AG04449 (cell line): ENCODE data around the gene CTNNA1.
"Not testable (repeated sequence)": the region's sequence is repeated elsewhere in the genome, so short reads cannot be mapped to it uniquely, and the experiment has no call there.

ENCODE experiments used
- CTCF ChIA-PET: fragments of 350-600 bp; formaldehyde crosslinking; extraction: SDS; loops from one replicate; lab custom pipeline; 2021; ENCODE audit warnings: antibody characterized with exemption; lab: Yijun Ruan, JAX
- POLR2A ChIA-PET: fragments of 400-600, 350-600 bp; formaldehyde crosslinking; extraction: SDS; loops from one replicate; lab custom pipeline; 2020; ENCODE audit warnings: antibody characterized with exemption, inconsistent platforms; lab: Yijun Ruan, JAX
- DNase-seq: peaks from one replicate; pipeline ENCODE4 v3.0.0-alpha.2; 2010; ENCODE audit warnings: low read depth, low spot score
- H3K4me3 ChIP-seq: 2 replicates; pipeline ENCODE4 v1.5.1; 2011; ENCODE audit warnings: low read depth, mild to moderate bottlenecking, control low read depth, low read length
- TF ChIP-seq, protein P1 (sequence below): IDR thresholded peaks from one replicate; pipeline ENCODE4 v1.5.1; 2011; ENCODE audit warnings: mild to moderate bottlenecking, moderate library complexity, low read length, control low read depth, inconsistent platforms; ENCODE audit not compliant: insufficient read depth; ENCODE audit errors: missing control alignments

The CTNNA1 gene

DNA sequence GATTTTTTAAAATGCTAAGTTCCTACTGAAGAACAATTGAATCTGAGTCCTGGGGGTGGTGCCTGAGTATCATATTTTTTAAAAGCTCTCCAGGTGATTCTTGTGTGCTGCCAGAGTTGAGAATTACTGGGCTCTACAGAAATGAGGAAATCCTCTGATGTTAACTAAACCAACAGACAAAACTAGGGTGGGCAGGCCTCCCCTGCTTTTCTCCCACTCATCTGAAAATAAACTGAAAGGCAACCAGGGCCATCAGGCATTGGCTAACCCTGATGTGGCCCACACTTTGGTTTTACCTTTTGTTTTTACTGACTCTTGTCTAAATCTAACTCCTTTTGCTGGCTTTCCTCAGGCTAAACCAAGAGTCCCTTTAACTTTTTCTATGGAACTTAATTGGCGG, 13.3 kb upstream of the CTNNA1 start:
- DNase-seq: no peak
- CTCF ChIA-PET: no interaction called here
- TF ChIP-seq, protein P1, sequence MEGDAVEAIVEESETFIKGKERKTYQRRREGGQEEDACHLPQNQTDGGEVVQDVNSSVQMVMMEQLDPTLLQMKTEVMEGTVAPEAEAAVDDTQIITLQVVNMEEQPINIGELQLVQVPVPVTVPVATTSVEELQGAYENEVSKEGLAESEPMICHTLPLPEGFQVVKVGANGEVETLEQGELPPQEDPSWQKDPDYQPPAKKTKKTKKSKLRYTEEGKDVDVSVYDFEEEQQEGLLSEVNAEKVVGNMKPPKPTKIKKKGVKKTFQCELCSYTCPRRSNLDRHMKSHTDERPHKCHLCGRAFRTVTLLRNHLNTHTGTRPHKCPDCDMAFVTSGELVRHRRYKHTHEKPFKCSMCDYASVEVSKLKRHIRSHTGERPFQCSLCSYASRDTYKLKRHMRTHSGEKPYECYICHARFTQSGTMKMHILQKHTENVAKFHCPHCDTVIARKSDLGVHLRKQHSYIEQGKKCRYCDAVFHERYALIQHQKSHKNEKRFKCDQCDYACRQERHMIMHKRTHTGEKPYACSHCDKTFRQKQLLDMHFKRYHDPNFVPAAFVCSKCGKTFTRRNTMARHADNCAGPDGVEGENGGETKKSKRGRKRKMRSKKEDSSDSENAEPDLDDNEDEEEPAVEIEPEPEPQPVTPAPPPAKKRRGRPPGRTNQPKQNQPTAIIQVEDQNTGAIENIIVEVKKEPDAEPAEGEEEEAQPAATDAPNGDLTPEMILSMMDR: no peak
- no peak overlapping the region for H3K4me3 ChIP-seq
- POLR2A ChIA-PET: no interaction called here

DNA sequence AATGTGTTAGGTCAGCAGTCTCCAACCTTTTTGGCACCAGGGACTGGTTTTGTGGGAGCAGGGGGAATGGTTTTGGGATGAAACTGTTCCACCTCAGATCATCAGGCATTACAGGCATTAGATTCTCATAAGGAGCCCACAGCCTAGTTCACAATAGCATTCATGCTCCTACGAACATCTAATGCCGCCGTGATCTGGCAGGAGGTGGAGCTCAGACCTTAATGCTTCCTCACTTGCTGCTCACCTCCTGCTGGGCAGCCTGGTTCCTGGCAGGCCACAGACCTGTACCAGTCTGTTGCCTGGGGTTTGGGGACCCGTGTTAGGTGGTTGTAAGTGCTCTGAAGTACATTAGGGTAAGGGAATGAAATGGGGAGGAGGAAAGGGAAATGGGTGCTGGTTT, 9.7 kb upstream of the CTNNA1 start:
- H3K4me3 ChIP-seq: no peak overlapping the region
- no peak for DNase-seq
- TF ChIP-seq, protein P1: no peak
- ChIA-PET POLR2A (interaction anchor here (0.6 kb wide), 1 partner anchor 101 kb away, joined by 3 read pairs; no protein-coding TSS in a partner anchor), CTCF (interaction anchor here (1.3 kb wide), 1 partner anchor 530 kb away, joined by 3 read pairs; no protein-coding TSS in a partner anchor)

DNA sequence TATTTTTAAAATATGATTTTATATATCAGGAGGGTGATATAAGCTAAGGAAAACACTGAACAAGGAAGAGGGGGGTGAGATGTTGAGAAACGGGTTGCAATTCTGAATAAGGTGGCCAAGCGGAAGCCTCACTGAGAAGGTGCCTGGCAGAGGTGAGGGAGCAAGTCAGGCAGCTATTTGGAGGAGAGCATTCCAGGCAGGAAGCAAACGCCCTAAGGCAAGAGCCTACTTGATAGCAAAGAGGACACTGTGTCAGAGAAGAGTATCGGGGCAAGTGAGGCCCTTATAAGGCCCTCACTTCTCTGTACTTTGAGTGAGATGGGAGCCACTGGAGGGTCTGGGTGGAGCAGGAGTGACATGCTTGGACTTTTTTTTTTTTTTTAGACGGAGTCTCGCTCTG, 8.0 kb upstream of the CTNNA1 start:
- TF ChIP-seq, protein P1: no peak
- ChIA-PET POLR2A (no interaction called here), CTCF (no interaction called here)

DNA sequence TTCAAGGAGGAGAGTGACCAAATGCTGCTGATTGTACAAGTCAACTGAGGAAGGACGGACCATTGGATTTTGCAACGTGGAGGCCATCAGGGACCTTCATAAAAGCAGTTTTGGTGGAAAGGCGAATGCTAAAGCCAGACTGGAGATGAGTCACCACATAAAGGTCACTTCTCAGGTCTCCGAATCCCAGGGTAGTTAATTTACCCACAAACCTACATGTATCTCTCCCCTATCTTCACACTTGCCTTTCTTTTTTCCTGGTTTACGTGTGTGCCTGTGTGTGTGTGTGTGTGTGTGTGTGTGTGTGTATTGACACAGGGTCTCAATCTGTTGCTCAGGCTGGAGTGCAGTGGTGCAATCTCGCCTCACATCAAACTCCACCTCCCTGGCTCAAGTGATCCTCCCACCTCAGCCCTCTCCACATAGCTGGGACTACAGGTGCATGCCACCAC, 4.6 kb upstream of the CTNNA1 start:
- TF ChIP-seq, protein P1: no peak
- ChIA-PET POLR2A (no interaction called here), CTCF (no interaction called here)
- no peak overlapping the region for H3K4me3 ChIP-seq
- DNase-seq: no peak

More for the DNA sequence above, 8.0 kb upstream of the CTNNA1 start:
- no peak for DNase-seq
- H3K4me3 ChIP-seq: no peak overlapping the region

DNA sequence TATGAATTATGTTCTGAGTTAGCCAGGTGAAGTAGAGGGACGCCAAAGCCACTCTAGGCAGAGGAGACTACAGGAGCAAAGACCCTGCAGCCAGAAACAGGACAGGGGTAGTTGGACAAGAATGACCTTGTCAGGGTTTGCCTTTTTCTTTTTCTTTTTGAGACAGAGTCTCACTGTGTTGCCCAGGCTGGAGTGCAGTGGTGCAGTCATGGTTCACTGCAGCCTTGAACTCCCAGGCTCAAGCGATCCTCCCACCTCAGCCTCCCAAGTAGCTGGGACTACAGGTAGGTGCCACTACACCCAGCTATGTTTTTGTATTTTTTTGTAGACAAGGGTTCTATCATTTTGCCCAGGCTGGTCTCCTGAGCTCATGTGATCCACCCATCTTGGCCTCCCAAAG, 1.9 kb upstream of the CTNNA1 start:
- H3K4me3 ChIP-seq, POLR2A ChIA-PET, DNase-seq: not testable (repeated sequence)
- CTCF ChIA-PET: interaction anchor here (1.0 kb wide), 1 partner anchor 36 kb away, joined by 4 read pairs; no protein-coding TSS in a partner anchor

DNA sequence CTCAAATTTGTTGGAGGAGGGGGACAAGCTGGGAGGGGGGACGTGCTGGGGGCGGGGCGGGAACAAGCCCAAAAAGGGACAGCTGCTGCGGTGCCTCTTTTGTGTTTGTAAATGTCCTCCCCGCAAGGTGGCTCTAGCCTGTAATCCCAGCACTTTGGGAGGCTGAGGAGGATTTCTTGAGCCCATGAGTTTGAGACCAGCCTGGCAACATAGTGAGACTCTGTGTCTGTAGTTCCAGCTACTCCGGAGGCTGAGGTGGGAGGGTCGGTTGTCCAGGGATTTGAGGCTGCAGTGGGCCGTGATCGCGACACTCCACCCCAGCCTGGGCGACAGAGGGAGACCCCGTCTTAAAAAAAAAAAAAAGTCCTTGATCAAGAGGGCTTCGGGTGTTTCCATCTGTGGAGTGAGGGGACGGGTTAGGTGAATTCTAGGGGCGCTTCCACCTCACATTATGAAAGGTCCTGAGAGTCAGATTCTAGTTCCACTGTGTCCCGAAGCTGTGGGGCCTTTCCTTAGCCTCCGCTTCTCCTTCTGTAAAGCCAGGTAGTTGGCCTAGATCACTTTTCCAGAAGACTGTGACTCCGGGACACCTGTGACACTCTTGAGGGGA, 779 bp upstream of the CTNNA1 start:
- ChIA-PET CTCF (interaction anchor here (0.8 to 1.0 kb wide), 2 partner anchors 37 to 510 kb away, joined by 3 to 4 read pairs; no protein-coding TSS in a partner anchor), POLR2A (interaction anchor here (0.5 to 1.4 kb wide), 2 partner anchors 10 to 81 kb away, joined by 3 to 5 read pairs; no protein-coding TSS in a partner anchor)
- H3K4me3 ChIP-seq: peak overlapping the region; percentile 90
- no peak for DNase-seq
- TF ChIP-seq, protein P1: peak; percentile 23
